SU-DHL-6 (cell line): Measurements from ENCODE around the gene SOX18.

Experiments used
- CTCF ChIP-seq: fragments of 200-600 bp; sonication (generic); IDR thresholded peaks from one replicate; pipeline ENCODE4 v1.5.1; 2017; ENCODE audit warnings: antibody characterized with exemption, mild to moderate bottlenecking, low read length, moderate library complexity; ENCODE audit not compliant: insufficient read depth, poor library complexity, severe bottlenecking
- EZH2phosphoT487 ChIP-seq: fragments of 200-600 bp; sonication (generic), shearing (Covaris generic); conservative IDR thresholded peaks from 2 replicates; pipeline ENCODE4 v1.6.1; 2018; ENCODE audit warnings: mild to moderate bottlenecking, antibody characterized with exemption, low read length, moderate library complexity, mixed read lengths

- TF ChIP-seq CTCF (no peak), EZH2phosphoT487 (no peak)
Observed at GRCh38 chr20:64091770-64092169, 42.3 kb upstream of the SOX18 start.
